Measurements from ENCODE around the gene PLEK.

DNA sequence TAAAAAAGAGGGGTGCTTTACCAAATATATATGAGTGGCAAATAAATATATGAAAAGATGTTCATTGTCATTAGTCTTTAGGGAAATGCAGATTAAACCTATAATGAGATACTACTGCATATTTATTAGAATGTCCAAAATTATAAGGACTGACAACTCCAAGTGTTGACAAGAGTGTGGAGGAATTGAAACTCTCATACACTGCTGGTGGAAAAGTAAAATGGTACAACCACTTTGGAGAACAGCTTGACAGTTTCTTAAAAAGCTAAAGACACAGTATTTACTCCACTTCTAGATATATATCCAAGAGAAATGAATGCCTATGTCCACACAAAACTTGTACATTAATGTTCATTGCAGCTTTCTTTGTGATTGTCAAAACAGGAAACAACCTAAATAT is 50.4 kb downstream of the PLEK start:
- TF ChIP-seq POLR2AphosphoS5 (IDR thresholded peaks at IDR 0.05; ENCODE audit: low read depth, low read length) (no peak), SIN3A (IDR thresholded peaks at IDR 0.05; ENCODE audit: borderline replicate concordance, insufficient read depth, low read depth, low read length) (no peak), TCF7L2 (IDR thresholded peaks at IDR 0.05; ENCODE audit: low read depth, low read length) (no peak)
- TF ChIP-seq, protein P1, sequence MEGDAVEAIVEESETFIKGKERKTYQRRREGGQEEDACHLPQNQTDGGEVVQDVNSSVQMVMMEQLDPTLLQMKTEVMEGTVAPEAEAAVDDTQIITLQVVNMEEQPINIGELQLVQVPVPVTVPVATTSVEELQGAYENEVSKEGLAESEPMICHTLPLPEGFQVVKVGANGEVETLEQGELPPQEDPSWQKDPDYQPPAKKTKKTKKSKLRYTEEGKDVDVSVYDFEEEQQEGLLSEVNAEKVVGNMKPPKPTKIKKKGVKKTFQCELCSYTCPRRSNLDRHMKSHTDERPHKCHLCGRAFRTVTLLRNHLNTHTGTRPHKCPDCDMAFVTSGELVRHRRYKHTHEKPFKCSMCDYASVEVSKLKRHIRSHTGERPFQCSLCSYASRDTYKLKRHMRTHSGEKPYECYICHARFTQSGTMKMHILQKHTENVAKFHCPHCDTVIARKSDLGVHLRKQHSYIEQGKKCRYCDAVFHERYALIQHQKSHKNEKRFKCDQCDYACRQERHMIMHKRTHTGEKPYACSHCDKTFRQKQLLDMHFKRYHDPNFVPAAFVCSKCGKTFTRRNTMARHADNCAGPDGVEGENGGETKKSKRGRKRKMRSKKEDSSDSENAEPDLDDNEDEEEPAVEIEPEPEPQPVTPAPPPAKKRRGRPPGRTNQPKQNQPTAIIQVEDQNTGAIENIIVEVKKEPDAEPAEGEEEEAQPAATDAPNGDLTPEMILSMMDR (IDR thresholded peaks at IDR 0.05) = no peak
- TF ChIP-seq, protein P2, sequence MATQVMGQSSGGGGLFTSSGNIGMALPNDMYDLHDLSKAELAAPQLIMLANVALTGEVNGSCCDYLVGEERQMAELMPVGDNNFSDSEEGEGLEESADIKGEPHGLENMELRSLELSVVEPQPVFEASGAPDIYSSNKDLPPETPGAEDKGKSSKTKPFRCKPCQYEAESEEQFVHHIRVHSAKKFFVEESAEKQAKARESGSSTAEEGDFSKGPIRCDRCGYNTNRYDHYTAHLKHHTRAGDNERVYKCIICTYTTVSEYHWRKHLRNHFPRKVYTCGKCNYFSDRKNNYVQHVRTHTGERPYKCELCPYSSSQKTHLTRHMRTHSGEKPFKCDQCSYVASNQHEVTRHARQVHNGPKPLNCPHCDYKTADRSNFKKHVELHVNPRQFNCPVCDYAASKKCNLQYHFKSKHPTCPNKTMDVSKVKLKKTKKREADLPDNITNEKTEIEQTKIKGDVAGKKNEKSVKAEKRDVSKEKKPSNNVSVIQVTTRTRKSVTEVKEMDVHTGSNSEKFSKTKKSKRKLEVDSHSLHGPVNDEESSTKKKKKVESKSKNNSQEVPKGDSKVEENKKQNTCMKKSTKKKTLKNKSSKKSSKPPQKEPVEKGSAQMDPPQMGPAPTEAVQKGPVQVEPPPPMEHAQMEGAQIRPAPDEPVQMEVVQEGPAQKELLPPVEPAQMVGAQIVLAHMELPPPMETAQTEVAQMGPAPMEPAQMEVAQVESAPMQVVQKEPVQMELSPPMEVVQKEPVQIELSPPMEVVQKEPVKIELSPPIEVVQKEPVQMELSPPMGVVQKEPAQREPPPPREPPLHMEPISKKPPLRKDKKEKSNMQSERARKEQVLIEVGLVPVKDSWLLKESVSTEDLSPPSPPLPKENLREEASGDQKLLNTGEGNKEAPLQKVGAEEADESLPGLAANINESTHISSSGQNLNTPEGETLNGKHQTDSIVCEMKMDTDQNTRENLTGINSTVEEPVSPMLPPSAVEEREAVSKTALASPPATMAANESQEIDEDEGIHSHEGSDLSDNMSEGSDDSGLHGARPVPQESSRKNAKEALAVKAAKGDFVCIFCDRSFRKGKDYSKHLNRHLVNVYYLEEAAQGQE (IDR thresholded peaks at IDR 0.05; ENCODE audit: insufficient read depth in 1 of 2, low read depth in 2 of 2, low read length in 1 of 2) = no peak
